H1 (cell line): Measurements from ENCODE around the gene TET1. TPM values are rescaled to one million over a fixed set of nuclear protein-coding genes. Genes with fewer than 3 reads are reported as not detected.

ENCODE experiments used
- CTCF ChIA-PET: fragments of 300-600 bp; sonication (Branson Sonifier 250); formaldehyde crosslinking; loops from one replicate; lab custom pipeline; 2021; ENCODE audit not compliant: partially characterized antibody; lab: Charles Lee
- POLR2A ChIA-PET: fragments of 300-600 bp; sonication (Branson Sonifier 250); formaldehyde crosslinking; loops from one replicate; lab custom pipeline; 2021; ENCODE audit warnings: inconsistent platforms; ENCODE audit not compliant: partially characterized antibody; lab: Charles Lee
- DNase-seq, 2 experiments: peaks; one replicate each; pipeline versions ENCODE4 v3.0.0 to v3.0.0-alpha.2; 2010 to 2022; ENCODE audit warnings: low spot score in 2 of 2, low read depth in 1 of 2, mixed read lengths in 1 of 2
- FAIRE-seq: peaks from 2 replicates; lab custom pipeline; 2011; peaks lifted over from hg19 to GRCh38; lab: Jason Lieb, UNC
- H2AFZ ChIP-seq: 2 replicates; pipeline ENCODE4 v1.8.1; 2012; ENCODE audit warnings: low read length, inconsistent platforms
- H2AK5ac ChIP-seq: 2 replicates; pipeline ENCODE4 v1.6.1; 2013; ENCODE audit warnings: low read depth, low read length
- H2BK120ac ChIP-seq: replicated peaks from 2 replicates; pipeline ENCODE3; 2013; ENCODE audit warnings: low read depth, low read length, inconsistent platforms
- H2BK12ac ChIP-seq: 2 replicates; pipeline ENCODE4 v1.6.1; 2013; ENCODE audit warnings: low read depth, low read length
- H2BK15ac ChIP-seq: 2 replicates; pipeline ENCODE4 v1.6.1; 2013; ENCODE audit warnings: low read length
- H2BK20ac ChIP-seq: 2 replicates; pipeline ENCODE4 v1.6.1; 2013; ENCODE audit warnings: low read length
- H2BK5ac ChIP-seq: 2 replicates; pipeline ENCODE4 v1.6.1; 2013; ENCODE audit warnings: low read depth, low read length
- H3K14ac ChIP-seq: 2 replicates; pipeline ENCODE4 v1.6.1; 2013; ENCODE audit warnings: inconsistent platforms; ENCODE audit not compliant: insufficient read length
- H3K18ac ChIP-seq: 2 replicates; pipeline ENCODE4 v1.6.1; 2013; ENCODE audit warnings: low read length; ENCODE audit errors: extremely low read depth
- H3K23ac ChIP-seq: 2 replicates; pipeline ENCODE4 v1.6.1; 2013; ENCODE audit warnings: inconsistent platforms; ENCODE audit not compliant: insufficient read length
- H3K23me2 ChIP-seq: 2 replicates; pipeline ENCODE4 v1.6.1; 2013; ENCODE audit warnings: low read depth, low read length
- H3K27ac ChIP-seq: 2 replicates; pipeline ENCODE4 v1.6.1; 2011; ENCODE audit warnings: low read depth, low read length, inconsistent platforms
- H3K27me3 ChIP-seq, 4 experiments: replicated peaks in 1 of 4; 1 replicate in 1 of 4; 2 replicates in 3 of 4; pipeline versions ENCODE4 v1.6.1 to v1.8.1; 2011 to 2013; ENCODE audit warnings: low read length in 3 of 4, mild to moderate bottlenecking in 3 of 4, inconsistent platforms in 2 of 4, mixed read lengths in 2 of 4, moderate library complexity in 1 of 4; ENCODE audit not compliant: control insufficient read depth in 3 of 4, insufficient read depth in 3 of 4; ENCODE audit errors: extremely low read depth in 1 of 4
- H3K36me3 ChIP-seq, 4 experiments: 2 replicates each; pipeline versions ENCODE4 v1.6.1 to v1.8.1; 2011 to 2013; ENCODE audit warnings: mild to moderate bottlenecking in 4 of 4, low read length in 3 of 4, moderate library complexity in 2 of 4, control low read depth in 1 of 4, inconsistent platforms in 1 of 4; ENCODE audit not compliant: insufficient read depth in 4 of 4, control insufficient read depth in 2 of 4
- H3K4ac ChIP-seq: replicated peaks from 2 replicates; pipeline ENCODE3; 2013; ENCODE audit warnings: low read length, low read depth, mixed read lengths, inconsistent platforms; ENCODE audit not compliant: insufficient read length
- H3K4me1 ChIP-seq, 4 experiments: replicated peaks in 1 of 4; 1 replicate in 1 of 4; 2 replicates in 3 of 4; pipeline versions ENCODE4 v1.6.1 to v1.8.1; 2011 to 2013; ENCODE audit warnings: low read length in 3 of 4, inconsistent platforms in 2 of 4, mixed read lengths in 1 of 4; ENCODE audit not compliant: insufficient read depth in 4 of 4, control insufficient read depth in 3 of 4
- H3K4me2 ChIP-seq, 2 experiments: 2 replicates each; pipeline versions ENCODE4 v1.6.1 to v1.8.1; 2011 to 2013; ENCODE audit warnings: low read depth in 2 of 2, low read length in 2 of 2, control low read depth in 1 of 2, inconsistent platforms in 1 of 2, mild to moderate bottlenecking in 1 of 2; ENCODE audit not compliant: insufficient read depth in 1 of 2
- H3K4me3 ChIP-seq, 4 experiments: fragments of 200-600, 300-600 bp in 1 of 4; sonication (generic), shearing (Covaris generic), sonication (Bioruptor Twin) in 1 of 4; 2 replicates each; pipeline versions ENCODE4 v1.5.1 to v1.8.1; 2011 to 2016; ENCODE audit warnings: low read length in 4 of 4, low read depth in 3 of 4, control low read depth in 2 of 4, inconsistent platforms in 2 of 4, mild to moderate bottlenecking in 2 of 4, mixed read lengths in 1 of 4, moderate library complexity in 1 of 4; ENCODE audit not compliant: insufficient read depth in 2 of 4; ENCODE audit errors: extremely low read depth in 1 of 4
- H3K56ac ChIP-seq: replicated peaks from 2 replicates; pipeline ENCODE3; 2013; ENCODE audit warnings: low read depth, mild to moderate bottlenecking, mixed read lengths, low read length, inconsistent platforms; ENCODE audit not compliant: insufficient read length
- H3K79me1 ChIP-seq: 2 replicates; pipeline ENCODE4 v1.6.1; 2013; ENCODE audit warnings: low read depth, low read length, control low read depth
- H3K79me2 ChIP-seq, 2 experiments: 2 replicates each; pipeline versions ENCODE4 v1.6.1 to v1.8.1; 2012 to 2013; ENCODE audit warnings: low read length in 2 of 2, mild to moderate bottlenecking in 2 of 2, inconsistent platforms in 1 of 2; ENCODE audit not compliant: insufficient read depth in 2 of 2, control insufficient read depth in 1 of 2
- H3K9ac ChIP-seq, 4 experiments: replicated peaks in 1 of 4; 1 replicate in 1 of 4; 2 replicates in 3 of 4; pipeline versions ENCODE4 v1.6.1 to v1.8.1; 2011 to 2013; ENCODE audit warnings: low read depth in 3 of 4, low read length in 3 of 4, control low read depth in 2 of 4, mild to moderate bottlenecking in 2 of 4, moderate library complexity in 2 of 4, inconsistent platforms in 1 of 4; ENCODE audit errors: extremely low read depth in 1 of 4
- H3K9me3 ChIP-seq, 2 experiments: 2 replicates each; pipeline versions ENCODE4 v1.6.1 to v1.8.1; 2012 to 2013; ENCODE audit warnings: mild to moderate bottlenecking in 2 of 2, moderate library complexity in 2 of 2, control low read depth in 1 of 2, inconsistent platforms in 1 of 2, low read depth in 1 of 2, low read length in 1 of 2, mixed read lengths in 1 of 2; ENCODE audit not compliant: insufficient read depth in 2 of 2
- H4K20me1 ChIP-seq, 2 experiments: replicated peaks in 1 of 2; 2 replicates each; pipeline versions ENCODE3 to v1.8.1; 2011 to 2013; ENCODE audit warnings: inconsistent platforms in 2 of 2, low read length in 2 of 2, mild to moderate bottlenecking in 1 of 2; ENCODE audit not compliant: insufficient read depth in 2 of 2, control insufficient read depth in 1 of 2
- H4K5ac ChIP-seq: 2 replicates; pipeline ENCODE4 v1.6.1; 2013; ENCODE audit warnings: low read length, low read depth, mixed read lengths, inconsistent platforms; ENCODE audit not compliant: insufficient read length
- H4K8ac ChIP-seq: 2 replicates; pipeline ENCODE4 v1.8.0; 2013; ENCODE audit warnings: mild to moderate bottlenecking, moderate library complexity, low read length, inconsistent platforms; ENCODE audit not compliant: insufficient read depth; ENCODE audit errors: extremely low read depth
- H4K91ac ChIP-seq: replicated peaks from 2 replicates; pipeline ENCODE3; 2013; ENCODE audit warnings: low read length, mixed read lengths, inconsistent platforms; ENCODE audit not compliant: insufficient read length
- CEBPB ChIP-seq: IDR thresholded peaks from 2 replicates; pipeline ENCODE4 v1.6.1; 2012; ENCODE audit warnings: low read depth, low read length
- CREB1 ChIP-seq: IDR thresholded peaks from 2 replicates; pipeline ENCODE4 v1.6.1; 2012; ENCODE audit warnings: inconsistent platforms
- SP1 ChIP-seq: IDR thresholded peaks from 2 replicates; pipeline ENCODE4 v1.6.1; 2011; ENCODE audit warnings: low read depth, low read length
- TCF12 ChIP-seq: IDR thresholded peaks from 2 replicates; pipeline ENCODE4 v1.6.1; 2011; ENCODE audit warnings: low read depth, mild to moderate bottlenecking, low read length
- YY1 ChIP-seq: IDR thresholded peaks from 2 replicates; pipeline ENCODE4 v1.6.1; 2011; ENCODE audit warnings: low read depth, mild to moderate bottlenecking, low read length
- WGBS, 2 experiments: shearing (Covaris generic) in 1 of 2; methylation state at CpG; one replicate each; pipeline versions ENCODE4 v1.1.6 to v1.1.7; 2013 to 2015; ENCODE audit warnings: low lambda C conversion rate in 2 of 2, mixed read lengths in 2 of 2, inconsistent platforms in 1 of 2, low coverage in 1 of 2, missing lambda C conversion rate in 1 of 2; ENCODE audit not compliant: insufficient replicate concordance in 2 of 2, insufficient coverage in 1 of 2, insufficient read length in 1 of 2; ENCODE audit errors: extremely low coverage in 1 of 2, missing lambda C conversion rate in 1 of 2; 5-methylcytosine and 5-hydroxymethylcytosine counted together
- polyA plus RNA-seq, 7 experiments: library from polyadenylated mRNA; depleted of rRNA in 3 of 7; stranded (reverse) in 5 of 7; unstranded in 2 of 7; fragments of >200 nt in 5 of 7; fragments of 200-250 nt in 2 of 7; gene quantifications; 1 replicate in 5 of 7; 2 replicates in 1 of 7; 4 replicates in 1 of 7; pipeline versions ENCODE4 v1.2.1 to v1.2.3, GENCODE V29; 2011 to 2013; ENCODE audit warnings: missing spikeins in 2 of 7, mixed read lengths in 2 of 7
- total RNA-seq: library from RNA; stranded (reverse); fragmentation: NEBNext Ultra II Directional; extraction: Animal tissue kit (Norgen Biotek cat#: 25700); gene quantifications from 2 replicates; pipeline ENCODE4 v1.2.1, GENCODE V29; 2021
- TF ChIP-seq, protein P1 (sequence below): IDR thresholded peaks from 2 replicates; pipeline ENCODE4 v1.6.1; 2011; ENCODE audit warnings: low read length, improper control_type of control experiment

Gene TET1
- total and polyA plus RNA-seq, 2 of the 8 experiments (the other 6 are each of a cell fraction or from before 2014, with no cell fraction given) = 15.2 to 69.3 TPM

DNA sequence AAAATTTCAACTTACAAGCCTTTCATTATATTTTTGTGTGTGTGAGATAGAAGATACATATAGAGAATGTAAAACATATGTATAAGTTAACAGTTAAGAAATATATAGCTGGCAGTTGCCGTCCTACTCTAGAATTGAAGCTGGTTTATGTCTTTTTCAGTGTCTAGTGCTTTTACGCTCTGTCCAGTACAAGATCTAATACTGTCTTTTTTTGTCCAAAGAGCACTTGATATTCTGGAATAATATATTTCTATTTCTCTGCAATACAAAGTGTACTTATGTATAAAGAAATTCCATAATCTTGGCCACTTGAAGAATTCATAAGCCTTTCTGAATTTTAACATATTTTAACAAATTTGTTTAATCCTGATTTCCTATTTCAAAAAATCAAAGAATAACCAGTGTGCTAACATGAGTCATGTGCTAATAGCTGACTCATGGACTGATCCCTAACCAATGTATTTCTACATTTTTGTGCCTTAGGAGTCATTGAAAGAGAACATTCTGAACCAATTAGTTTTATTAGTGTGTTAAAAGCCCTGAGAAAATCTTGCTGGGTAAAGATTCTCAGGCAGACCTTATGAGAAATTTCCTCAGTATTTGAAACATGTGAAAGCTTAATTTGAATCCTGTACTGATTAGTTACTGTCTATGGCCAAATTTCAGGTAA, 87.7 kb downstream of the TET1 start:
- FAIRE-seq = no peak

More for the DNA sequence above, 87.7 kb downstream of the TET1 start:
- H3K23me2 ChIP-seq = no peaks in the 10 kb centered on the region
- peaks cover 2 to 4% of the 10 kb centered on the region in 2 experiments for H4K20me1 ChIP-seq
- H4K5ac ChIP-seq = no peak overlapping the region
- no peak overlapping the region for H3K14ac ChIP-seq
- no peak overlapping the region for H3K4me2 ChIP-seq
- no peak overlapping the region for H4K8ac ChIP-seq
- CTCF ChIA-PET = no interaction called here
- DNase-seq = no peak
- no peak overlapping the region for H2BK15ac ChIP-seq
- WGBS, 2 experiments = 98% methylated on average over 2 of the region's 2 CpGs; no CpG with 5 or more reads in 1 of the 2 experiments
- H2AFZ ChIP-seq = no peak overlapping the region
- H3K36me3 ChIP-seq = peaks cover 17 to 59% (median 31%) of the 10 kb centered on the region in 4 experiments
- no peaks in the 10 kb centered on the region for H3K4me1 ChIP-seq
- H3K27me3 ChIP-seq = no peaks in the 10 kb centered on the region
- H2BK120ac ChIP-seq = no peak overlapping the region
- H3K4ac ChIP-seq = no peak overlapping the region
- no peak overlapping the region for H2BK5ac ChIP-seq
- peaks cover 0 to 56% of the 10 kb centered on the region in 2 experiments; a peak in 2 of 4 replicates for H3K79me2 ChIP-seq
- TF ChIP-seq, protein P1, sequence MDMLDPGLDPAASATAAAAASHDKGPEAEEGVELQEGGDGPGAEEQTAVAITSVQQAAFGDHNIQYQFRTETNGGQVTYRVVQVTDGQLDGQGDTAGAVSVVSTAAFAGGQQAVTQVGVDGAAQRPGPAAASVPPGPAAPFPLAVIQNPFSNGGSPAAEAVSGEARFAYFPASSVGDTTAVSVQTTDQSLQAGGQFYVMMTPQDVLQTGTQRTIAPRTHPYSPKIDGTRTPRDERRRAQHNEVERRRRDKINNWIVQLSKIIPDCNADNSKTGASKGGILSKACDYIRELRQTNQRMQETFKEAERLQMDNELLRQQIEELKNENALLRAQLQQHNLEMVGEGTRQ = no peak
- TF ChIP-seq CREB1 (no peak), SP1 (no peak), CEBPB (no peak), YY1 (no peak), TCF12 (no peak)
- H4K91ac ChIP-seq = no peak overlapping the region
- H3K9ac ChIP-seq = no peak overlapping the region
- H2BK12ac ChIP-seq = no peak overlapping the region
- H3K56ac ChIP-seq = no peak overlapping the region
- H2BK20ac ChIP-seq = no peak overlapping the region
- H3K79me1 ChIP-seq = peaks cover 3% of the 10 kb centered on the region; the same call in 1 of the 2 replicates
- no peaks in the 10 kb centered on the region for H3K9me3 ChIP-seq
- no peak overlapping the region for H3K18ac ChIP-seq
- no peak overlapping the region for H3K23ac ChIP-seq
- no peak overlapping the region for H3K27ac ChIP-seq
- POLR2A ChIA-PET = no interaction called here
- no peak overlapping the region for H2AK5ac ChIP-seq
- no peak overlapping the region for H3K4me3 ChIP-seq
